Measurements from ENCODE around the gene RHBDL3.
A peak's percentile ranks its signal among the peaks of the same experiment; 100 is the strongest.

The RHBDL3 gene

GRCh38 chr17:32241640-32242039 is 24.0 kb upstream of the RHBDL3 start:
- TF ChIP-seq FOXP2 (optimal IDR thresholded peaks at IDR 0.05; ENCODE audit: control extremely low read depth, extremely low read length, insufficient read depth) (no peak), EZH2 (IDR thresholded peaks at IDR 0.05) (no peak), POLR2AphosphoS5 (IDR thresholded peaks at IDR 0.05; ENCODE audit: borderline replicate concordance, low read depth, low read length) (no peak)
- Histone ChIP-seq H3K36me3 (ENCODE audit: insufficient read depth, low read length) (no peaks in the 10 kb centered on the region), H3K9me3 (ENCODE audit: low read depth, low read length) (no peaks in the 10 kb centered on the region), H3K27ac (no peak overlapping the region), H3K9ac (ENCODE audit: insufficient read length) (no peak overlapping the region), H3K4me3 (no peak overlapping the region)
- DNase-seq (ENCODE audit: low read depth, low spot score), result no peak

GRCh38 chr17:32249475-32249874 is 16.2 kb upstream of the RHBDL3 start:
- TF ChIP-seq POLR2AphosphoS5 (IDR thresholded peaks at IDR 0.05; ENCODE audit: borderline replicate concordance, low read depth, low read length), result no peak
- H3K9ac ChIP-seq (ENCODE audit: insufficient read length), result no peak overlapping the region
- H3K9me3 ChIP-seq (ENCODE audit: low read depth, low read length), result no peaks in the 10 kb centered on the region
- no peak for DNase-seq (ENCODE audit: low read depth, low spot score)
- no peak overlapping the region for H3K4me3 ChIP-seq
- H3K36me3 ChIP-seq (ENCODE audit: insufficient read depth, low read length), result no peaks in the 10 kb centered on the region
- H3K27ac ChIP-seq, result no peak overlapping the region

GRCh38 chr17:32253117-32253611 is 12.5 kb upstream of the RHBDL3 start:
- Histone ChIP-seq H3K27ac (no peak overlapping the region), H3K9ac (ENCODE audit: insufficient read length) (no peak overlapping the region), H3K36me3 (ENCODE audit: insufficient read depth, low read length) (no peaks in the 10 kb centered on the region), H3K9me3 (ENCODE audit: low read depth, low read length) (no peaks in the 10 kb centered on the region), H3K4me3 (no peak overlapping the region)
- peak; percentile 34 for DNase-seq (ENCODE audit: low read depth, low spot score)
- TF ChIP-seq EZH2 (IDR thresholded peaks at IDR 0.05) (no peak), POLR2AphosphoS5 (IDR thresholded peaks at IDR 0.05; ENCODE audit: borderline replicate concordance, low read depth, low read length) (no peak), FOXP2 (optimal IDR thresholded peaks at IDR 0.05; ENCODE audit: control extremely low read depth, extremely low read length, insufficient read depth) (peak; percentile 63)

- Histone ChIP-seq H3K9ac (ENCODE audit: insufficient read length) (no peak overlapping the region), H3K36me3 (ENCODE audit: insufficient read depth, low read length) (no peaks in the 10 kb centered on the region), H3K9me3 (ENCODE audit: low read depth, low read length) (no peaks in the 10 kb centered on the region), H3K4me3 (no peak overlapping the region), H3K27ac (no peak overlapping the region)
- DNase-seq (ENCODE audit: low read depth, low spot score), result no peak
- TF ChIP-seq POLR2AphosphoS5 (IDR thresholded peaks at IDR 0.05; ENCODE audit: borderline replicate concordance, low read depth, low read length), result no peak
- no peak for TF ChIP-seq EZH2 (IDR thresholded peaks at IDR 0.05)
- TF ChIP-seq FOXP2 (optimal IDR thresholded peaks at IDR 0.05; ENCODE audit: control extremely low read depth, extremely low read length, insufficient read depth), result no peak
Measured at GRCh38 chr17:32256012-32256700, 9.5 kb upstream of the RHBDL3 start.

GRCh38 chr17:32256701-32257019 is 9.0 kb upstream of the RHBDL3 start:
- no peak for DNase-seq (ENCODE audit: low read depth, low spot score)
- no peak for TF ChIP-seq POLR2AphosphoS5 (IDR thresholded peaks at IDR 0.05; ENCODE audit: borderline replicate concordance, low read depth, low read length)
- no peak for TF ChIP-seq FOXP2 (optimal IDR thresholded peaks at IDR 0.05; ENCODE audit: control extremely low read depth, extremely low read length, insufficient read depth)
- H3K36me3 ChIP-seq (ENCODE audit: insufficient read depth, low read length), result no peaks in the 10 kb centered on the region
- H3K4me3 ChIP-seq, result no peak overlapping the region
- no peak overlapping the region for H3K9ac ChIP-seq (ENCODE audit: insufficient read length)
- H3K27ac ChIP-seq, result no peak overlapping the region
- no peaks in the 10 kb centered on the region for H3K9me3 ChIP-seq (ENCODE audit: low read depth, low read length)

- H3K27ac ChIP-seq, result no peak overlapping the region
- H3K4me3 ChIP-seq, result no peak overlapping the region
- no peak overlapping the region for H3K9ac ChIP-seq (ENCODE audit: insufficient read length)
- no peaks in the 10 kb centered on the region for H3K36me3 ChIP-seq (ENCODE audit: insufficient read depth, low read length)
- TF ChIP-seq EZH2 (IDR thresholded peaks at IDR 0.05), result no peak
- no peak for TF ChIP-seq POLR2AphosphoS5 (IDR thresholded peaks at IDR 0.05; ENCODE audit: borderline replicate concordance, low read depth, low read length)
- no peak for TF ChIP-seq FOXP2 (optimal IDR thresholded peaks at IDR 0.05; ENCODE audit: control extremely low read depth, extremely low read length, insufficient read depth)
- no peak for DNase-seq (ENCODE audit: low read depth, low spot score)
- no peaks in the 10 kb centered on the region for H3K9me3 ChIP-seq (ENCODE audit: low read depth, low read length)
Measured at GRCh38 chr17:32258383-32259140, 7.1 kb upstream of the RHBDL3 start.

- no peak for DNase-seq (ENCODE audit: low read depth, low spot score)
- H3K4me3 ChIP-seq, result no peak overlapping the region
- no peak overlapping the region for H3K9ac ChIP-seq (ENCODE audit: insufficient read length)
- no peak overlapping the region for H3K27ac ChIP-seq
- H3K36me3 ChIP-seq (ENCODE audit: insufficient read depth, low read length), result no peaks in the 10 kb centered on the region
- H3K9me3 ChIP-seq (ENCODE audit: low read depth, low read length), result no peaks in the 10 kb centered on the region
- TF ChIP-seq FOXP2 (optimal IDR thresholded peaks at IDR 0.05; ENCODE audit: control extremely low read depth, extremely low read length, insufficient read depth) (no peak), EZH2 (IDR thresholded peaks at IDR 0.05) (no peak), POLR2AphosphoS5 (IDR thresholded peaks at IDR 0.05; ENCODE audit: borderline replicate concordance, low read depth, low read length) (no peak)
Measured at GRCh38 chr17:32259586-32259985, 6.0 kb upstream of the RHBDL3 start.

- Histone ChIP-seq H3K27ac (no peak overlapping the region), H3K9me3 (ENCODE audit: low read depth, low read length) (no peaks in the 10 kb centered on the region), H3K9ac (ENCODE audit: insufficient read length) (no peak overlapping the region), H3K4me3 (no peak overlapping the region), H3K36me3 (ENCODE audit: insufficient read depth, low read length) (no peaks in the 10 kb centered on the region)
- TF ChIP-seq EZH2 (IDR thresholded peaks at IDR 0.05) (no peak), POLR2AphosphoS5 (IDR thresholded peaks at IDR 0.05; ENCODE audit: borderline replicate concordance, low read depth, low read length) (no peak), FOXP2 (optimal IDR thresholded peaks at IDR 0.05; ENCODE audit: control extremely low read depth, extremely low read length, insufficient read depth) (no peak)
- no peak for DNase-seq (ENCODE audit: low read depth, low spot score)
Measured at GRCh38 chr17:32261417-32261736, 4.3 kb upstream of the RHBDL3 start.
